HCT116 (cell line): ENCODE measurements around the gene EPYC. TPM values are rescaled to one million over a fixed set of nuclear protein-coding genes. Genes with fewer than 3 reads are reported as not detected.

Experiments
- ATAC-seq: fragments of 200-7000 bp; cut with Tn5 transposase; 2 replicates; pipeline ENCODE4 v1.9.1; 2020; ENCODE audit warnings: mild to moderate bottlenecking, moderate library complexity
- BruUV-seq: library from RNA; stranded (reverse); fragments of 400-500 nt; replicated peaks from 2 replicates; lab custom pipeline; 2021; lab: Mats Ljungman, UMichigan
- CTCF ChIA-PET: fragments of 300-600 bp; sonication (Branson Sonifier 250); formaldehyde crosslinking; loops from one replicate; lab custom pipeline; 2021; ENCODE audit warnings: antibody characterized with exemption; lab: Charles Lee
- POLR2A ChIA-PET: fragments of 300-600, 350-600 bp; sonication (Branson Sonifier 250); formaldehyde crosslinking; loops from one replicate; lab custom pipeline; 2021; ENCODE audit warnings: antibody characterized with exemption; lab: Charles Lee
- RAD21 ChIA-PET, 2 experiments: fragments of 300-600 bp; sonication (Branson Sonifier 250); formaldehyde crosslinking; loops; one replicate each; lab custom pipeline; 2023; ENCODE audit warnings: low total read pairs in 2 of 2; ENCODE audit not compliant: uncharacterized antibody in 2 of 2, unreplicated experiment in 2 of 2, low non-redundant PET in 1 of 2; lab: Charles Lee
- DNase-seq: peaks from one replicate; pipeline ENCODE4 v3.0.0-alpha.2; 2010; ENCODE audit warnings: low read depth, low spot score
- H2AFZ ChIP-seq: fragments of 200-600 bp; shearing (Covaris generic), sonication (generic); 2 replicates; pipeline ENCODE4 v1.6.1; 2017; ENCODE audit warnings: low read depth, mixed run types, mixed read lengths, antibody characterized with exemption, low read length; ENCODE audit not compliant: poor library complexity, severe bottlenecking
- H3K27ac ChIP-seq: 2 replicates; pipeline ENCODE4 v1.5.1; 2012; ENCODE audit warnings: low read depth, low read length
- H3K27me3 ChIP-seq: fragments of 200-600 bp; sonication (generic); 2 replicates; pipeline ENCODE4 v1.6.1; 2016; ENCODE audit warnings: mixed run types, low read length, mixed read lengths; ENCODE audit not compliant: insufficient read depth
- H3K36me3 ChIP-seq, 2 experiments: fragments of 200-500 bp in 1 of 2; fragments of 200-600 bp in 1 of 2; sonication (Bioruptor generic) in 1 of 2; sonication (generic) in 1 of 2; 2 replicates each; pipeline versions ENCODE4 v1.5.1 to v1.6.1; 2014 to 2016; ENCODE audit warnings: low read length in 2 of 2, inconsistent platforms in 1 of 2, mixed read lengths in 1 of 2, mixed run types in 1 of 2; ENCODE audit not compliant: insufficient read depth in 2 of 2, control insufficient read depth in 1 of 2
- H3K4me1 ChIP-seq, 2 experiments: fragments of 200-600 bp in 1 of 2; sonication (generic) in 1 of 2; 2 replicates each; pipeline versions ENCODE4 v1.5.1 to v1.6.1; 2012 to 2017; ENCODE audit warnings: low read length in 2 of 2, inconsistent platforms in 1 of 2, mild to moderate bottlenecking in 1 of 2, mixed read lengths in 1 of 2, mixed run types in 1 of 2, moderate library complexity in 1 of 2; ENCODE audit not compliant: insufficient read depth in 2 of 2, control insufficient read depth in 1 of 2
- H3K4me2 ChIP-seq: fragments of 200-600 bp; sonication (generic); 2 replicates; pipeline ENCODE4 v1.6.1; 2017; ENCODE audit warnings: mixed run types, low read length, mixed read lengths
- H3K4me3 ChIP-seq, 2 experiments: fragments of 200-600 bp in 1 of 2; sonication (generic) in 1 of 2; replicated peaks in 1 of 2; 2 replicates each; pipeline ENCODE4 v1.5.1; 2011 to 2016; ENCODE audit warnings: low read length in 2 of 2, control low read depth in 1 of 2, low read depth in 1 of 2, mild to moderate bottlenecking in 1 of 2, mixed read lengths in 1 of 2, mixed run types in 1 of 2
- H3K79me2 ChIP-seq: fragments of 200-600 bp; sonication (generic); 2 replicates; pipeline ENCODE4 v1.6.1; 2017; ENCODE audit warnings: mild to moderate bottlenecking, mixed run types, low read length, moderate library complexity, mixed read lengths; ENCODE audit not compliant: insufficient read depth
- H3K9ac ChIP-seq: fragments of 200-600 bp; sonication (generic); 2 replicates; pipeline ENCODE4 v1.6.1; 2016; ENCODE audit warnings: low read length, mixed read lengths
- H3K9me2 ChIP-seq: fragments of 200-600 bp; sonication (generic), shearing (Covaris generic); 2 replicates; pipeline ENCODE4 v1.6.1; 2017; ENCODE audit warnings: mixed run types, mild to moderate bottlenecking, moderate library complexity; ENCODE audit not compliant: insufficient read depth
- H3K9me3 ChIP-seq, 2 experiments: fragments of 200-500 bp in 1 of 2; fragments of 200-600 bp in 1 of 2; sonication (Bioruptor generic) in 1 of 2; sonication (generic) in 1 of 2; 2 replicates each; pipeline ENCODE4 v1.6.1; 2014 to 2017; ENCODE audit warnings: low read length in 2 of 2, mixed read lengths in 2 of 2, inconsistent platforms in 1 of 2, low read depth in 1 of 2, mild to moderate bottlenecking in 1 of 2, mixed run types in 1 of 2, moderate library complexity in 1 of 2; ENCODE audit not compliant: control insufficient read depth in 1 of 2, insufficient read depth in 1 of 2
- H4K20me1 ChIP-seq: fragments of 200-600 bp; sonication (generic), shearing (Covaris generic); 2 replicates; pipeline ENCODE4 v1.6.1; 2017; ENCODE audit warnings: mixed run types, mild to moderate bottlenecking, moderate library complexity; ENCODE audit not compliant: insufficient read depth
- EGR1 ChIP-seq: IDR thresholded peaks from 2 replicates; pipeline ENCODE4 v1.6.1; 2012; ENCODE audit warnings: low read depth
- RAD21 ChIP-seq: IDR thresholded peaks from 2 replicates; pipeline ENCODE4 v1.6.1; 2012; ENCODE audit warnings: low read depth, mild to moderate bottlenecking
- SIN3A ChIP-seq: IDR thresholded peaks from 2 replicates; pipeline ENCODE4 v1.6.1; 2012; ENCODE audit warnings: low read depth
- SP1 ChIP-seq: IDR thresholded peaks from 2 replicates; pipeline ENCODE4 v1.6.1; 2012; ENCODE audit warnings: low read depth
- ZFX ChIP-seq: fragments of 450-650 bp; IDR thresholded peaks from 2 replicates; pipeline ENCODE4 v1.6.1; 2017
- intact Hi-C: fragments of 100-400 bp; cut with micrococcal nuclease; formaldehyde crosslinking; loops from 2 replicates; pipeline ENCODE4 v1.10.0; 2022
- total RNA-seq: library from RNA; stranded (reverse); gene quantifications from one replicate; pipeline ENCODE4 v1.2.1, GENCODE V29; 2021; ENCODE audit not compliant: unreplicated experiment
- TF ChIP-seq, protein P1 (sequence below), 3 experiments: fragments of 200-600 bp in 1 of 3; sonication (generic) in 1 of 3; IDR thresholded peaks in 2 of 3; conservative IDR thresholded peaks in 1 of 3; 2 replicates each; pipeline ENCODE4 v1.5.1; 2012 to 2017; ENCODE audit warnings: low read depth in 2 of 3, low read length in 2 of 3, antibody characterized with exemption in 1 of 3, borderline replicate concordance in 1 of 3, control low read depth in 1 of 3, mild to moderate bottlenecking in 1 of 3, mixed read lengths in 1 of 3, mixed run types in 1 of 3, moderate library complexity in 1 of 3; ENCODE audit not compliant: insufficient read depth in 1 of 3

EPYC gene
- total RNA-seq, 1 experiment from 2014 or later, result not detected

DNA sequence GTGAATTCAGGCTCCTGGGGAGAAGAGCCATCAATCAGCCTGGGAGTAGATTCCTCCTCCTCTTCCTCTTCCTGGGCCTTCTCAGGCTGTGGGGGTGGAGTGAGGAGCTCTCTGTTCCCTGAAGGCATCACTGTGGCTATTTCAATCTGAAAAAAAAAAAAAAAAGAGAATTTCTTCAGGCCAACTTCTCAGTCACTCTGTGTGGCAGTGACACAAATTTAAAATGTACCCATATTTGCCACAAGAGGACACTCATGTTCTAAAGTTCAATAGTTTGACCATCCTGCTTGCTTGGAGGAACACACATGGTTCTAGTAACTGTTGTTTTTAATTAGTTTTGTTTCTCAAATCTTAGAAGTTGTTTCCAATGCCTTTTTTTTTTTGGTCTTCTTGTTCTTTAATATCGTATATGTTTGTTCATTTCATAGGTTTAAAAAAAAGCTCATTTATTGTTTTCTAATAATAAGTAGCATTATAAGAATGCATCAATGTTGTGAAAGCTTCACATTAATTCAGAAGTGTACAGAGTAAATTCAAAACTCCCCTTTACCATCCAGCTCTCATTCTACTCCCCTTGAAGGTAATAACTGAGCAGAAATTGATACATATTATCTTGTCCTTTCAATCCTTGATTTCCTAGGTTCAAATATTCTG, 26.5 kb downstream of the EPYC start:
- H3K4me1 ChIP-seq, result peaks cover 0 to 9% of the 10 kb centered on the region in 2 experiments; a peak in 1 of 4 replicates
- ATAC-seq (peak; percentile 92), DNase-seq (peak; percentile 43)
- CTCF ChIA-PET, result interaction anchor here (0.6 to 1.9 kb wide), 12 partner anchors 9 to 387 kb away, joined by 3 to 13 read pairs (median 4); no protein-coding TSS in a partner anchor
- H2AFZ ChIP-seq, result peak overlapping the region; percentile 65
- RAD21 ChIA-PET, result no interaction called here
- H3K4me2 ChIP-seq, result no peak overlapping the region
- TF ChIP-seq EGR1 (no peak), RAD21 (peak; percentile 86), SP1 (no peak)
- TF ChIP-seq, protein P1, sequence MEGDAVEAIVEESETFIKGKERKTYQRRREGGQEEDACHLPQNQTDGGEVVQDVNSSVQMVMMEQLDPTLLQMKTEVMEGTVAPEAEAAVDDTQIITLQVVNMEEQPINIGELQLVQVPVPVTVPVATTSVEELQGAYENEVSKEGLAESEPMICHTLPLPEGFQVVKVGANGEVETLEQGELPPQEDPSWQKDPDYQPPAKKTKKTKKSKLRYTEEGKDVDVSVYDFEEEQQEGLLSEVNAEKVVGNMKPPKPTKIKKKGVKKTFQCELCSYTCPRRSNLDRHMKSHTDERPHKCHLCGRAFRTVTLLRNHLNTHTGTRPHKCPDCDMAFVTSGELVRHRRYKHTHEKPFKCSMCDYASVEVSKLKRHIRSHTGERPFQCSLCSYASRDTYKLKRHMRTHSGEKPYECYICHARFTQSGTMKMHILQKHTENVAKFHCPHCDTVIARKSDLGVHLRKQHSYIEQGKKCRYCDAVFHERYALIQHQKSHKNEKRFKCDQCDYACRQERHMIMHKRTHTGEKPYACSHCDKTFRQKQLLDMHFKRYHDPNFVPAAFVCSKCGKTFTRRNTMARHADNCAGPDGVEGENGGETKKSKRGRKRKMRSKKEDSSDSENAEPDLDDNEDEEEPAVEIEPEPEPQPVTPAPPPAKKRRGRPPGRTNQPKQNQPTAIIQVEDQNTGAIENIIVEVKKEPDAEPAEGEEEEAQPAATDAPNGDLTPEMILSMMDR (IDR thresholded peaks at IDR 0.05 in 2 of 3, conservative IDR thresholded peaks at IDR 0.05 in 1 of 3; ENCODE audit: borderline replicate concordance in 1 of 3, insufficient read depth in 1 of 3, low read depth in 2 of 3, low read length in 2 of 3), result peak; percentile 55 to 82 (median 75)
- no peaks in the 10 kb centered on the region for H4K20me1 ChIP-seq
- H3K27me3 ChIP-seq, result no peaks in the 10 kb centered on the region
- H3K79me2 ChIP-seq, result no peaks in the 10 kb centered on the region
- no peaks in the 10 kb centered on the region for H3K36me3 ChIP-seq
- no TSS peak for BruUV-seq
- H3K9me2 ChIP-seq, result no peaks in the 10 kb centered on the region
- intact Hi-C loops, result loop anchor here (1.0 to 2.0 kb wide), 3 partner anchors 131 to 377 kb away; no protein-coding TSS in a partner anchor
- no peak overlapping the region for H3K27ac ChIP-seq
- H3K9ac ChIP-seq, result no peak overlapping the region
- H3K4me3 ChIP-seq, result no peak overlapping the region
- POLR2A ChIA-PET, result no interaction called here
- H3K9me3 ChIP-seq, result no peaks in the 10 kb centered on the region

DNA sequence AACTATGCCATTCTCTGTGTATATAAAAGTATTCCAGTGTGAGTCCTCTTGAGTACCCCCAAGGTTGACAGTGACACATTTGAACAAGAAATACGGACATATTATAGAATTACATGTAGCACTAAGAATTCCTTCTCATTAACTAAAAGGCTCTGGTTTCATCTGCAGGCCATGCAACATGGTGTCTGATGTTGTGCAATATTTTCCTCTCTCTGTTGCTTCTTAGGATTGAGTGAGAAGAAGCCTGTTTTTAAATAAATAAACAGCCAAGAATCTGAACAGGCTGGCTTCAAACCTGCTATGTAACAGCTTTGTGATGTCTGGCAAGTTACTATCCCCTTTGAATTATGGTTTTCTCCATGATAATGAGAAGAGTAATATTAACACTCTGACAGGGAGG, 27.5 kb downstream of the EPYC start:
- no peak for TF ChIP-seq ZFX
- TF ChIP-seq EGR1, result no peak
- no peak for TF ChIP-seq SIN3A
- ChIA-PET RAD21 (no interaction called here), CTCF (interaction anchor here (1.3 to 1.9 kb wide), 6 partner anchors 8 to 384 kb away, joined by 3 to 13 read pairs (median 6); no protein-coding TSS in a partner anchor), POLR2A (no interaction called here)
- intact Hi-C loops, result no loop called here
- DNase-seq (no peak), ATAC-seq (no peak)
- Histone ChIP-seq H3K4me2 (no peak overlapping the region), H3K4me3 (no peak overlapping the region), H2AFZ (no peak overlapping the region), H3K27ac (no peak overlapping the region), H3K79me2 (no peaks in the 10 kb centered on the region), H3K4me1 (peaks cover 0 to 9% of the 10 kb centered on the region in 2 experiments; a peak in 1 of 4 replicates), H4K20me1 (no peaks in the 10 kb centered on the region), H3K9ac (no peak overlapping the region), H3K9me2 (no peaks in the 10 kb centered on the region), H3K36me3 (no peaks in the 10 kb centered on the region), H3K27me3 (no peaks in the 10 kb centered on the region), H3K9me3 (no peaks in the 10 kb centered on the region)
- BruUV-seq, result no TSS peak
